K562 (cell line): ENCODE data around the gene ATP5MG. TPM values are rescaled to one million over a fixed set of nuclear protein-coding genes. Genes with fewer than 3 reads are reported as not detected.

Experiments
- ATAC-seq: fragments of 200-7000 bp; cut with Tn5 transposase; 3 replicates; pipeline ENCODE4 v1.9.1; 2020; ENCODE audit warnings: moderate library complexity
- BruUV-seq: library from RNA; stranded (reverse); fragments of 400-500 nt; replicated peaks from 2 replicates; lab custom pipeline; 2021; lab: Mats Ljungman, UMichigan
- CTCF ChIA-PET: fragments of 300-600 bp; formaldehyde crosslinking; extraction: SDS; loops from one replicate; lab custom pipeline; 2021; ENCODE audit warnings: low intra/inter-chr PET ratio; lab: Yijun Ruan, JAX
- POLR2A ChIA-PET: fragments of 300-600, 350-650 bp; sonication (Branson Sonifier 250); formaldehyde crosslinking; extraction: SDS; loops from one replicate; lab custom pipeline; 2021; ENCODE audit warnings: antibody characterized with exemption, inconsistent platforms; lab: Yijun Ruan, JAX
- DNase-seq, 4 experiments: peaks; one replicate each; pipeline versions ENCODE4 v3.0.0 to v3.0.0-alpha.2; 2011 to 2018; ENCODE audit warnings: low spot score in 3 of 4, mixed read lengths in 3 of 4; ENCODE audit errors: extremely low read depth in 1 of 4
- FAIRE-seq: peaks from 2 replicates; lab custom pipeline; 2011; peaks lifted over from hg19 to GRCh38; lab: Jason Lieb, UNC
- H2AFZ ChIP-seq: 2 replicates; pipeline ENCODE4 v1.6.0; 2011; ENCODE audit warnings: low read depth, low read length, control low read depth, inconsistent platforms
- H3K27ac ChIP-seq: fragments of 200-600 bp; 3 replicates; pipeline ENCODE4 v1.8.0; 2011; ENCODE audit warnings: low read depth, mild to moderate bottlenecking, control low read depth, inconsistent platforms, low read length, moderate library complexity, mixed read lengths; ENCODE audit errors: extremely low read depth
- H3K27me3 ChIP-seq, 2 experiments: fragments of 300-600 bp in 1 of 2; 2 replicates in 1 of 2; 3 replicates in 1 of 2; pipeline versions ENCODE4 v1.6.0 to v1.8.0; 2011; ENCODE audit warnings: inconsistent platforms in 2 of 2, low read length in 2 of 2, mild to moderate bottlenecking in 1 of 2, mixed read lengths in 1 of 2, moderate library complexity in 1 of 2; ENCODE audit not compliant: control insufficient read depth in 2 of 2, insufficient read depth in 2 of 2
- H3K36me3 ChIP-seq: fragments of 300-600 bp; 3 replicates; pipeline ENCODE4 v1.8.0; 2011; ENCODE audit warnings: mild to moderate bottlenecking, low read length, inconsistent platforms; ENCODE audit not compliant: control insufficient read depth, insufficient read depth
- H3K4me1 ChIP-seq, 2 experiments: fragments of 200-600 bp in 1 of 2; replicated peaks in 1 of 2; 2 replicates in 1 of 2; 3 replicates in 1 of 2; pipeline versions ENCODE4 v1.5.1 to v1.8.0; 2011; ENCODE audit warnings: inconsistent platforms in 2 of 2, low read length in 2 of 2, mild to moderate bottlenecking in 1 of 2, mixed read lengths in 1 of 2, moderate library complexity in 1 of 2; ENCODE audit not compliant: control insufficient read depth in 2 of 2, insufficient read depth in 2 of 2
- H3K4me2 ChIP-seq: 2 replicates; pipeline ENCODE4 v1.6.1; 2011; ENCODE audit warnings: low read length, control low read depth, inconsistent platforms, mixed read lengths; ENCODE audit not compliant: insufficient read depth
- H3K4me3 ChIP-seq: fragments of 200-600 bp; sonication (generic), shearing (Covaris generic); 2 replicates; pipeline ENCODE4 v1.5.1; 2016; ENCODE audit warnings: control low read depth, inconsistent platforms
- H3K79me2 ChIP-seq: fragments of 200-600 bp; 3 replicates; pipeline ENCODE4 v1.8.0; 2011; ENCODE audit warnings: low read length, inconsistent platforms; ENCODE audit not compliant: control insufficient read depth, insufficient read depth
- H3K9ac ChIP-seq, 2 experiments: 2 replicates each; pipeline versions ENCODE4 v1.6.0 to v1.6.1; 2011; ENCODE audit warnings: low read depth in 2 of 2, low read length in 2 of 2, control low read depth in 1 of 2, inconsistent platforms in 1 of 2, mild to moderate bottlenecking in 1 of 2, mixed read lengths in 1 of 2; ENCODE audit not compliant: insufficient read depth in 1 of 2
- H3K9me1 ChIP-seq: one replicate; pipeline ENCODE4 v1.6.0; 2011; ENCODE audit warnings: inconsistent platforms, mild to moderate bottlenecking, low read length, moderate library complexity; ENCODE audit not compliant: control insufficient read depth, insufficient read depth
- H3K9me3 ChIP-seq: replicated peaks from 2 replicates; pipeline ENCODE4 v1.5.1; 2011; ENCODE audit warnings: low read depth, low read length, inconsistent platforms; ENCODE audit not compliant: control insufficient read depth, insufficient read depth
- H4K20me1 ChIP-seq: replicated peaks from 2 replicates; pipeline ENCODE4 v1.6.1; 2011; ENCODE audit warnings: low read length, inconsistent platforms, mixed read lengths; ENCODE audit not compliant: control insufficient read depth, insufficient read depth
- ETV1 ChIP-seq: fragments of 450-650 bp; conservative IDR thresholded peaks from 2 replicates; pipeline ENCODE4 v1.6.1; 2016; ENCODE audit warnings: missing genetic modification characterization, control low read depth, low read depth, missing compliant biosample characterization
- RAD21 ChIP-seq, 2 experiments: fragments of 250-450 bp in 1 of 2; fragments of 450-650 bp in 1 of 2; sonication (Bioruptor Pico) in 1 of 2; formaldehyde crosslinking in 1 of 2; IDR thresholded peaks in 1 of 2; conservative IDR thresholded peaks in 1 of 2; 2 replicates each; pipeline versions ENCODE4 v1.4.0 to v1.8.0; 2020 to 2022; ENCODE audit warnings: mild to moderate bottlenecking in 2 of 2, moderate library complexity in 1 of 2
- ZNF324 ChIP-seq: fragments of 250-450 bp; sonication (Bioruptor Pico); IDR thresholded peaks from 2 replicates; pipeline ENCODE4 v1.4.0; 2020; ENCODE audit warnings: mild to moderate bottlenecking
- WGBS: fragments of 100-300 bp; shearing (Covaris generic); methylation state at CpG from one replicate; pipeline ENCODE4 v1.1.6; 2016; ENCODE audit warnings: low coverage, mixed read lengths; ENCODE audit not compliant: insufficient coverage; ENCODE audit errors: missing lambda C conversion rate; 5-methylcytosine and 5-hydroxymethylcytosine counted together
- in situ Hi-C: fragments of 300-500 bp; cut with MboI; formaldehyde crosslinking; loops from 4 replicates; pipeline ENCODE4 v1.15.0; 2018; ENCODE audit warnings: inconsistent platforms, mixed read lengths
- intact Hi-C: fragments of 100-400 bp; cut with micrococcal nuclease; formaldehyde crosslinking; loops from 2 replicates; pipeline ENCODE4 v1.14.2; 2022
- polyA plus RNA-seq, 8 experiments: library from polyadenylated mRNA; depleted of rRNA in 4 of 8; stranded (reverse) in 5 of 8; unstranded in 3 of 8; fragments of >200 nt; fragmentation: Nextera tagmentation in 2 of 8; fragmentation: Illumina TruSeq in 1 of 8; extraction: Ambion mirVana in 2 of 8; extraction: Trizol in 1 of 8; gene quantifications; 2 replicates each; pipeline versions ENCODE4 v1.2.1 to v1.2.3, GENCODE V29; 2011 to 2014; ENCODE audit warnings: inconsistent platforms in 1 of 8, missing spikeins in 1 of 8
- total RNA-seq, 7 experiments: library from RNA; depleted of rRNA in 6 of 7; stranded (reverse); fragments of >200 nt in 6 of 7; fragmentation: Illumina TruSeq in 2 of 7; extraction: Trizol in 2 of 7; gene quantifications; 2 replicates each; pipeline versions ENCODE4 v1.2.1 to v1.2.3, GENCODE V29; 2011 to 2021; ENCODE audit warnings: low replicate concordance in 1 of 7
- TF ChIP-seq, protein P1 (sequence below), 2 experiments: fragments of 450-650 bp; formaldehyde crosslinking in 1 of 2; IDR thresholded peaks; 2 replicates each; pipeline versions ENCODE4 v1.4.0 to v1.6.1; 2014 to 2020; ENCODE audit warnings: mild to moderate bottlenecking in 2 of 2, borderline replicate concordance in 1 of 2, low read depth in 1 of 2
- TF ChIP-seq, protein P2 (sequence below), 3 experiments: IDR thresholded peaks in 2 of 3; conservative IDR thresholded peaks in 1 of 3; 2 replicates each; pipeline ENCODE4 v1.5.1; 2011 to 2012; ENCODE audit warnings: low read length in 3 of 3, mild to moderate bottlenecking in 3 of 3, control low read depth in 2 of 3, improper control_type of control experiment in 1 of 3, inconsistent platforms in 1 of 3, low read depth in 1 of 3, mixed read lengths in 1 of 3, moderate library complexity in 1 of 3; ENCODE audit not compliant: insufficient read depth in 2 of 3

The ATP5MG gene
- total and polyA plus RNA-seq, 9 of the 15 experiments (the other 6 are each of a cell fraction or from before 2014, with no cell fraction given) = 301 to 2,138 (median 434) TPM

GRCh38 chr11:118427707-118428106, 26.3 kb downstream of the ATP5MG start (continued):
- TF ChIP-seq, protein P1, sequence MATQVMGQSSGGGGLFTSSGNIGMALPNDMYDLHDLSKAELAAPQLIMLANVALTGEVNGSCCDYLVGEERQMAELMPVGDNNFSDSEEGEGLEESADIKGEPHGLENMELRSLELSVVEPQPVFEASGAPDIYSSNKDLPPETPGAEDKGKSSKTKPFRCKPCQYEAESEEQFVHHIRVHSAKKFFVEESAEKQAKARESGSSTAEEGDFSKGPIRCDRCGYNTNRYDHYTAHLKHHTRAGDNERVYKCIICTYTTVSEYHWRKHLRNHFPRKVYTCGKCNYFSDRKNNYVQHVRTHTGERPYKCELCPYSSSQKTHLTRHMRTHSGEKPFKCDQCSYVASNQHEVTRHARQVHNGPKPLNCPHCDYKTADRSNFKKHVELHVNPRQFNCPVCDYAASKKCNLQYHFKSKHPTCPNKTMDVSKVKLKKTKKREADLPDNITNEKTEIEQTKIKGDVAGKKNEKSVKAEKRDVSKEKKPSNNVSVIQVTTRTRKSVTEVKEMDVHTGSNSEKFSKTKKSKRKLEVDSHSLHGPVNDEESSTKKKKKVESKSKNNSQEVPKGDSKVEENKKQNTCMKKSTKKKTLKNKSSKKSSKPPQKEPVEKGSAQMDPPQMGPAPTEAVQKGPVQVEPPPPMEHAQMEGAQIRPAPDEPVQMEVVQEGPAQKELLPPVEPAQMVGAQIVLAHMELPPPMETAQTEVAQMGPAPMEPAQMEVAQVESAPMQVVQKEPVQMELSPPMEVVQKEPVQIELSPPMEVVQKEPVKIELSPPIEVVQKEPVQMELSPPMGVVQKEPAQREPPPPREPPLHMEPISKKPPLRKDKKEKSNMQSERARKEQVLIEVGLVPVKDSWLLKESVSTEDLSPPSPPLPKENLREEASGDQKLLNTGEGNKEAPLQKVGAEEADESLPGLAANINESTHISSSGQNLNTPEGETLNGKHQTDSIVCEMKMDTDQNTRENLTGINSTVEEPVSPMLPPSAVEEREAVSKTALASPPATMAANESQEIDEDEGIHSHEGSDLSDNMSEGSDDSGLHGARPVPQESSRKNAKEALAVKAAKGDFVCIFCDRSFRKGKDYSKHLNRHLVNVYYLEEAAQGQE (IDR thresholded peaks at IDR 0.05; ENCODE audit: borderline replicate concordance) = peak; percentile 22; the same call in 1 of the 2 replicates
- TF ChIP-seq, protein P1 (CRISPR knock-in tag; IDR thresholded peaks at IDR 0.05; ENCODE audit: low read depth) = no peak
- TF ChIP-seq, all 486 proteins: peak for 3

DNA sequence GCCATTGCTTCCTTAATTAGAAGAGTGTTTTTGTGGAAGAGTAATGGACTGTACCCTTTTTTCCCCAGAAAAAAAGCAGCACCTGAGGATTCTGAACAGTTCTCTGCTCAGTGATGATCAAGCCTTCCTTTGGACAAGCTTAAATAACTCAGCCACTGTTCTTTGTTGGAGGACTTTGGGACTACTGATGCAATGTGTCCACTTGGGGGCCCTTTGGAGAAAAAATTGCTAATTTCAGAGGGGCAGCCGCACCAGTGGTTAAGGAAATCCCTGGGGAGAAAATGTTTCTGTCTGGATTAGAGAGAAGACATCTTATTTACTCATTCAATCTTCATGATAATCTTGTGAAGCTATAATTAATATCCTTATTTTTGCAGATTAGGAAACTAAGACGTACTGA, 29.6 kb downstream of the ATP5MG start:
- POLR2A ChIA-PET = interaction anchor here (0.6 kb wide), 4 partner anchors 10 to 1637 kb away, joined by 3 read pairs; no protein-coding TSS in a partner anchor
- Histone ChIP-seq H4K20me1 (no peaks in the 10 kb centered on the region), H3K4me2 (no peak overlapping the region), H3K27me3 (no peaks in the 10 kb centered on the region)
- TF ChIP-seq ETV1 (tag) = no peak
- TF ChIP-seq, protein P2, sequence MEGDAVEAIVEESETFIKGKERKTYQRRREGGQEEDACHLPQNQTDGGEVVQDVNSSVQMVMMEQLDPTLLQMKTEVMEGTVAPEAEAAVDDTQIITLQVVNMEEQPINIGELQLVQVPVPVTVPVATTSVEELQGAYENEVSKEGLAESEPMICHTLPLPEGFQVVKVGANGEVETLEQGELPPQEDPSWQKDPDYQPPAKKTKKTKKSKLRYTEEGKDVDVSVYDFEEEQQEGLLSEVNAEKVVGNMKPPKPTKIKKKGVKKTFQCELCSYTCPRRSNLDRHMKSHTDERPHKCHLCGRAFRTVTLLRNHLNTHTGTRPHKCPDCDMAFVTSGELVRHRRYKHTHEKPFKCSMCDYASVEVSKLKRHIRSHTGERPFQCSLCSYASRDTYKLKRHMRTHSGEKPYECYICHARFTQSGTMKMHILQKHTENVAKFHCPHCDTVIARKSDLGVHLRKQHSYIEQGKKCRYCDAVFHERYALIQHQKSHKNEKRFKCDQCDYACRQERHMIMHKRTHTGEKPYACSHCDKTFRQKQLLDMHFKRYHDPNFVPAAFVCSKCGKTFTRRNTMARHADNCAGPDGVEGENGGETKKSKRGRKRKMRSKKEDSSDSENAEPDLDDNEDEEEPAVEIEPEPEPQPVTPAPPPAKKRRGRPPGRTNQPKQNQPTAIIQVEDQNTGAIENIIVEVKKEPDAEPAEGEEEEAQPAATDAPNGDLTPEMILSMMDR (IDR thresholded peaks at IDR 0.05 in 2 of 3, conservative IDR thresholded peaks at IDR 0.05 in 1 of 3; ENCODE audit: insufficient read depth in 2 of 3, low read depth in 1 of 3, low read length in 3 of 3) = peak in 1 of 3 experiments; percentile 18; a peak in 3 of 6 replicates
- TF ChIP-seq RAD21 (CRISPR knock-in tag; conservative IDR thresholded peaks at IDR 0.05 in 1 of 2, IDR thresholded peaks at IDR 0.05 in 1 of 2) = 0 out of 4 replicates have a peak, but pooled peaks of 1 of the 2 experiments have one; percentile 10
- TF ChIP-seq ZNF324 (CRISPR knock-in tag) = no peak
- TF ChIP-seq, all 486 proteins: peak for 2
- no peaks in the 10 kb centered on the region for H3K9me1 ChIP-seq
- no TSS peak for BruUV-seq
- CTCF ChIA-PET = no interaction called here
- no peak overlapping the region for H3K9ac ChIP-seq
- H3K4me3 ChIP-seq = no peak overlapping the region
- no peak overlapping the region for H2AFZ ChIP-seq
- intact Hi-C loops = no loop called here
- in situ Hi-C loops = no loop called here
- H3K36me3 ChIP-seq = no peaks in the 10 kb centered on the region
- H3K27ac ChIP-seq = no peak overlapping the region
- DNase-seq (peak in 1 of 4 experiments; percentile 34), FAIRE-seq (peak; percentile 48), ATAC-seq (no peak)
- H3K4me1 ChIP-seq = peaks cover 11 to 21% of the 10 kb centered on the region in 2 experiments; a peak in 4 of 5 replicates
- peaks cover 4% of the 10 kb centered on the region; the same call in 2 of the 3 replicates for H3K79me2 ChIP-seq
- WGBS = 44% methylated on average over 2 of the region's 2 CpGs
- H3K9me3 ChIP-seq = no peaks in the 10 kb centered on the region
